IMR-90 (cell line): ENCODE data around the gene OR8S1. TPM values are rescaled to one million over a fixed set of nuclear protein-coding genes. Genes with fewer than 3 reads are reported as not detected.

Experiments
- ATAC-seq: fragments of 200-7000 bp; cut with Tn5 transposase; 2 replicates; pipeline ENCODE4 v1.9.1; 2020; ENCODE audit warnings: low read depth, mild to moderate bottlenecking, moderate library complexity
- BruUV-seq: library from RNA; stranded (reverse); fragments of 400-500 nt; replicated peaks from 2 replicates; lab custom pipeline; 2021; lab: Mats Ljungman, UMichigan
- CTCF ChIA-PET: fragments of 300-600 bp; formaldehyde crosslinking; extraction: SDS; loops from one replicate; lab custom pipeline; 2021; ENCODE audit warnings: antibody characterized with exemption; lab: Yijun Ruan, JAX
- POLR2A ChIA-PET: fragments of 300-600 bp; sonication (Branson Sonifier 250); formaldehyde crosslinking; loops from one replicate; lab custom pipeline; 2022; ENCODE audit warnings: antibody characterized with exemption; ENCODE audit not compliant: unreplicated experiment; lab: Charles Lee
- DNase-seq: peaks from one replicate; pipeline ENCODE4 v3.0.0; 2013
- H2AFZ ChIP-seq: replicated peaks from 2 replicates; pipeline ENCODE3; 2013; ENCODE audit warnings: low read length, mild to moderate bottlenecking; ENCODE audit not compliant: poor library complexity
- H2AK5ac ChIP-seq: 2 replicates; pipeline ENCODE4 v1.6.1; 2013; ENCODE audit warnings: low read depth, low read length, inconsistent platforms
- H2AK9ac ChIP-seq: replicated peaks from 2 replicates; pipeline ENCODE3; 2013; ENCODE audit warnings: mild to moderate bottlenecking, low read depth, low read length, moderate library complexity; ENCODE audit not compliant: poor library complexity
- H2BK120ac ChIP-seq: 2 replicates; pipeline ENCODE4 v1.6.1; 2013; ENCODE audit warnings: low read depth, low read length, inconsistent platforms
- H2BK15ac ChIP-seq: 3 replicates; pipeline ENCODE4 v1.6.1; 2013; ENCODE audit warnings: low read depth, low read length, inconsistent platforms
- H2BK20ac ChIP-seq: 2 replicates; pipeline ENCODE4 v1.6.1; 2013; ENCODE audit warnings: low read depth, mild to moderate bottlenecking, inconsistent platforms, low read length, moderate library complexity
- H2BK5ac ChIP-seq: 2 replicates; pipeline ENCODE4 v1.6.1; 2013; ENCODE audit warnings: mild to moderate bottlenecking, low read depth, low read length, inconsistent platforms; ENCODE audit not compliant: poor library complexity, severe bottlenecking
- H3K14ac ChIP-seq: replicated peaks from 2 replicates; pipeline ENCODE4 v1.6.1; 2013; ENCODE audit warnings: low read depth, low read length, inconsistent platforms
- H3K18ac ChIP-seq: 2 replicates; pipeline ENCODE4 v1.6.1; 2013; ENCODE audit warnings: low read depth, low read length, control low read depth
- H3K23ac ChIP-seq: 2 replicates; pipeline ENCODE4 v1.6.1; 2013; ENCODE audit warnings: low read depth, low read length, inconsistent platforms
- H3K27ac ChIP-seq: 2 replicates; pipeline ENCODE4 v1.5.1; 2013; ENCODE audit warnings: mild to moderate bottlenecking, control low read depth, low read length; ENCODE audit not compliant: insufficient read depth
- H3K27me3 ChIP-seq: 2 replicates; pipeline ENCODE4 v1.6.1; 2013; ENCODE audit warnings: low read length; ENCODE audit not compliant: control insufficient read depth, insufficient read depth
- H3K36me3 ChIP-seq: 2 replicates; pipeline ENCODE4 v1.6.1; 2013; ENCODE audit warnings: low read length, mixed read lengths; ENCODE audit not compliant: control insufficient read depth, insufficient read depth
- H3K4ac ChIP-seq: 2 replicates; pipeline ENCODE4 v1.6.1; 2013; ENCODE audit warnings: low read depth, low read length, inconsistent platforms
- H3K4me1 ChIP-seq: 2 replicates; pipeline ENCODE4 v1.6.1; 2013; ENCODE audit warnings: low read length, mixed read lengths; ENCODE audit not compliant: control insufficient read depth, insufficient read depth
- H3K4me2 ChIP-seq: 2 replicates; pipeline ENCODE4 v1.6.1; 2013; ENCODE audit warnings: low read depth, mild to moderate bottlenecking, control low read depth, low read length, moderate library complexity
- H3K4me3 ChIP-seq: 2 replicates; pipeline ENCODE4 v1.5.1; 2013; ENCODE audit warnings: low read depth, mild to moderate bottlenecking, control low read depth, low read length, moderate library complexity; ENCODE audit not compliant: insufficient read depth
- H3K56ac ChIP-seq: 2 replicates; pipeline ENCODE4 v1.6.1; 2013; ENCODE audit warnings: low read length, inconsistent platforms; ENCODE audit not compliant: insufficient read depth; ENCODE audit errors: extremely low read depth
- H3K79me1 ChIP-seq, 2 experiments: 2 replicates each; pipeline ENCODE4 v1.6.1; 2013; ENCODE audit warnings: low read length in 2 of 2, inconsistent platforms in 1 of 2, low read depth in 1 of 2
- H3K9ac ChIP-seq: 2 replicates; pipeline ENCODE4 v1.6.1; 2013; ENCODE audit warnings: low read depth, low read length, control low read depth
- H3K9me1 ChIP-seq: 2 replicates; pipeline ENCODE4 v1.6.1; 2013; ENCODE audit warnings: low read length, inconsistent platforms; ENCODE audit not compliant: insufficient read depth
- H3K9me3 ChIP-seq: 2 replicates; pipeline ENCODE4 v1.6.1; 2013; ENCODE audit warnings: low read length; ENCODE audit not compliant: control insufficient read depth, insufficient read depth
- H4K20me1 ChIP-seq: 2 replicates; pipeline ENCODE4 v1.6.1; 2013; ENCODE audit warnings: low read length, inconsistent platforms; ENCODE audit not compliant: insufficient read depth
- H4K5ac ChIP-seq: 2 replicates; pipeline ENCODE4 v1.6.1; 2013; ENCODE audit warnings: mild to moderate bottlenecking, low read depth, low read length, control low read depth
- H4K8ac ChIP-seq, 2 experiments: 2 replicates each; pipeline ENCODE4 v1.6.1; 2013; ENCODE audit warnings: low read depth in 2 of 2, low read length in 2 of 2, control low read depth in 1 of 2, inconsistent platforms in 1 of 2
- H4K91ac ChIP-seq: 2 replicates; pipeline ENCODE4 v1.6.1; 2013; ENCODE audit warnings: low read depth, low read length, inconsistent platforms; ENCODE audit not compliant: insufficient read depth
- BHLHE40 ChIP-seq: fragments of 150-350 bp; IDR thresholded peaks from 2 replicates; pipeline ENCODE4 v1.6.1; 2016; ENCODE audit warnings: mild to moderate bottlenecking, low read depth, low read length
- CEBPB ChIP-seq: IDR thresholded peaks from 2 replicates; pipeline ENCODE4 v1.6.1; 2012; ENCODE audit warnings: low read depth, low read length, improper control_type of control experiment
- CHD1 ChIP-seq: IDR thresholded peaks from 2 replicates; pipeline ENCODE4 v1.6.1; 2012; ENCODE audit warnings: low read depth, low read length, improper control_type of control experiment
- CTCF ChIP-seq: conservative IDR thresholded peaks from 2 replicates; pipeline ENCODE4 v1.5.1; 2012; ENCODE audit warnings: mild to moderate bottlenecking, low read depth, low read length, improper control_type of control experiment
- FOS ChIP-seq: fragments of 150-350 bp; IDR thresholded peaks from 2 replicates; pipeline ENCODE4 v1.6.1; 2016; ENCODE audit warnings: low read depth, low read length
- MAZ ChIP-seq: IDR thresholded peaks from 2 replicates; pipeline ENCODE4 v1.6.1; 2012; ENCODE audit warnings: low read depth, mild to moderate bottlenecking, low read length, improper control_type of control experiment, moderate library complexity, borderline replicate concordance
- POLR2A ChIP-seq: IDR thresholded peaks from 2 replicates; pipeline ENCODE4 v1.6.1; 2012; ENCODE audit warnings: mild to moderate bottlenecking, low read depth, low read length
- RFX5 ChIP-seq: IDR thresholded peaks from 2 replicates; pipeline ENCODE4 v1.8.0; 2012; ENCODE audit warnings: low read depth, mild to moderate bottlenecking, low read length, moderate library complexity
- USF2 ChIP-seq: fragments of 150-350 bp; IDR thresholded peaks from 2 replicates; pipeline ENCODE4 v1.6.1; 2017; ENCODE audit warnings: mild to moderate bottlenecking, antibody characterized with exemption, low read length, low read depth
- whole genome bisulfite sequencing, 2 experiments: methylation state at CpG; one replicate each; pipeline versions ENCODE4 v1.1.5 to v1.1.7; 2013; ENCODE audit warnings: missing lambda C conversion rate in 2 of 2; ENCODE audit not compliant: insufficient read length in 1 of 2; ENCODE audit errors: extremely low coverage in 2 of 2; 5-methylcytosine and 5-hydroxymethylcytosine counted together
- dilution Hi-C: fragments of 300-500 bp; cut with HindIII; formaldehyde crosslinking; loops from one replicate; pipeline ENCODE4 v1.14.3; 2018; ENCODE audit warnings: low sequenced_read_pairs; ENCODE audit not compliant: unreplicated experiment
- in situ Hi-C: fragments of 300-500 bp; cut with MboI; formaldehyde crosslinking; loops from 3 replicates; pipeline ENCODE4 v1.14.3; 2019; ENCODE audit warnings: low sequenced_read_pairs, inconsistent platforms, mixed read lengths
- intact Hi-C: fragments of 100-400 bp; cut with micrococcal nuclease; formaldehyde crosslinking; loops from 2 replicates; pipeline ENCODE4 v1.10.0; 2022
- polyA plus RNA-seq, 3 experiments: library from polyadenylated mRNA; depleted of rRNA; stranded (reverse); fragments of >200 nt; gene quantifications; 2 replicates each; pipeline ENCODE4 v1.2.3, GENCODE V29; 2012; ENCODE audit warnings: low replicate concordance in 1 of 3
- total RNA-seq: library from RNA; depleted of rRNA; stranded (reverse); fragments of >200 nt; gene quantifications from 2 replicates; pipeline ENCODE4 v1.2.3, GENCODE V29; 2012

Gene OR8S1
- total and polyA plus RNA-seq, 2 of the 4 experiments (the other 2 are of a cell fraction), result not detected

GRCh38 chr12:48557919-48558318 lies 32.5 kb downstream of the OR8S1 start:
- H2BK20ac ChIP-seq, result no peak overlapping the region
- TF ChIP-seq FOS, result no peak
- no peak for TF ChIP-seq CTCF
- no peak for TF ChIP-seq MAZ
- TF ChIP-seq CEBPB, result no peak
- no peak for TF ChIP-seq BHLHE40
- no peak for TF ChIP-seq USF2
- TF ChIP-seq CHD1, result no peak
- no peak for TF ChIP-seq POLR2A
- TF ChIP-seq RFX5, result no peak
- DNase-seq (no peak), ATAC-seq (no peak)
- no peak overlapping the region for H2AK9ac ChIP-seq
- H3K18ac ChIP-seq, result no peak overlapping the region
- H2BK15ac ChIP-seq, result no peak overlapping the region
- BruUV-seq, result no TSS peak
- no peaks in the 10 kb centered on the region for H4K20me1 ChIP-seq
- H3K4ac ChIP-seq, result no peak overlapping the region
- H3K79me1 ChIP-seq, result no peaks in the 10 kb centered on the region
- H3K4me3 ChIP-seq, result no peak overlapping the region
- H3K27me3 ChIP-seq, result peaks cover 2% of the 10 kb centered on the region; the same call in 1 of the 2 replicates
- no peaks in the 10 kb centered on the region for H3K36me3 ChIP-seq
- H4K5ac ChIP-seq, result no peak overlapping the region
- H3K4me1 ChIP-seq, result no peaks in the 10 kb centered on the region
- intact Hi-C loops (no loop called here), dilution Hi-C loops (no loop called here), in situ Hi-C loops (no loop called here)
- no peak overlapping the region for H3K14ac ChIP-seq
- no peak overlapping the region for H2BK5ac ChIP-seq
- no peak overlapping the region for H2BK120ac ChIP-seq
- no peak overlapping the region for H2AFZ ChIP-seq
- H3K56ac ChIP-seq, result no peak overlapping the region
- H2AK5ac ChIP-seq, result no peak overlapping the region
- H4K91ac ChIP-seq, result no peak overlapping the region
- H3K9me3 ChIP-seq, result no peaks in the 10 kb centered on the region
- H3K23ac ChIP-seq, result no peak overlapping the region
- H3K9ac ChIP-seq, result no peak overlapping the region
- no peak overlapping the region for H4K8ac ChIP-seq
- no peaks in the 10 kb centered on the region for H3K9me1 ChIP-seq
- CTCF ChIA-PET, result no interaction called here
- H3K27ac ChIP-seq, result no peak overlapping the region
- POLR2A ChIA-PET, result no interaction called here
- no CpG with 5 or more reads among the region's 4 CpGs for WGBS, 2 experiments
- no peak overlapping the region for H3K4me2 ChIP-seq
